Transverse colon (tissue), 4 donors: ENCODE results near the gene ZNF804B. TPM values are rescaled to one million over a fixed set of nuclear protein-coding genes. Genes with fewer than 3 reads are reported as not detected.

ENCODE experiments used
- DNase-seq: peaks from one replicate; pipeline ENCODE4 v3.0.0-alpha.2; 2019
- H3K27ac ChIP-seq, 4 donors: fragments of 200-600 bp; sonication (generic); 2 replicates each; pipeline ENCODE4 v1.5.1; 2016 to 2018; ENCODE audit warnings: inconsistent platforms in 4 of 4
- H3K27me3 ChIP-seq: fragments of 200-600 bp; sonication (generic); 2 replicates; pipeline ENCODE4 v1.5.1; 2017; ENCODE audit warnings: inconsistent platforms
- H3K36me3 ChIP-seq, 4 donors: fragments of 200-600 bp; sonication (generic); 2 replicates each; pipeline ENCODE4 v1.5.1; 2017 to 2019; ENCODE audit warnings: inconsistent platforms in 4 of 4
- H3K4me1 ChIP-seq, 4 donors: fragments of 200-600 bp; sonication (generic); 2 replicates each; pipeline ENCODE4 v1.5.1; 2017 to 2020; ENCODE audit warnings: inconsistent platforms in 4 of 4
- H3K4me3 ChIP-seq, 4 donors: fragments of 200-600 bp; sonication (generic); 1 replicate in 1 of 4; 2 replicates in 3 of 4; pipeline versions ENCODE4 v1.5.1 to v1.6.1; 2017 to 2019; ENCODE audit warnings: inconsistent platforms in 4 of 4
- H3K9me3 ChIP-seq, 2 donors: fragments of 200-600 bp; sonication (generic); 2 replicates each; pipeline ENCODE4 v1.5.1; 2017 to 2019; ENCODE audit warnings: inconsistent platforms in 2 of 2
- CTCF ChIP-seq, 5 experiments: fragments of 200-600 bp in 3 of 5; fragments of 450-650 bp in 2 of 5; sonication (generic) in 3 of 5; IDR thresholded peaks; 1 replicate in 2 of 5; 2 replicates in 3 of 5; pipeline ENCODE4 v1.5.1; 2016 to 2017; ENCODE audit warnings: antibody characterized with exemption in 5 of 5, inconsistent platforms in 3 of 5, mild to moderate bottlenecking in 2 of 5, moderate library complexity in 1 of 5
- EP300 ChIP-seq: sonication (generic); formaldehyde crosslinking; IDR thresholded peaks from one replicate; pipeline ENCODE4 v1.6.1; 2017; ENCODE audit warnings: antibody characterized with exemption, low read depth
- POLR2A ChIP-seq: fragments of 450-650 bp; IDR thresholded peaks from one replicate; pipeline ENCODE4 v1.6.1; 2016; ENCODE audit warnings: antibody characterized with exemption, mild to moderate bottlenecking, moderate library complexity
- POLR2AphosphoS5 ChIP-seq, 3 donors: sonication (generic); formaldehyde crosslinking; IDR thresholded peaks; one replicate each; pipeline ENCODE4 v1.6.1; 2016; ENCODE audit warnings: antibody characterized with exemption in 3 of 3
- WGBS, 2 donors: methylation state at CpG; one replicate each; pipeline ENCODE4 v1.1.5; 2018; ENCODE audit warnings: low coverage in 1 of 2; 5-methylcytosine and 5-hydroxymethylcytosine counted together
- in situ Hi-C, 4 donors: fragments of 200-750 bp; cut with MboI; loops; one replicate each; pipeline versions ENCODE4 v1.15.0 to v1.15.1; 2017; ENCODE audit warnings: low sequenced_read_pairs in 3 of 4, low pct_ligation_motif_present in 1 of 4, low pct_unique_long_range_greater_than_20kb in 1 of 4
- intact Hi-C: fragments of 100-400 bp; cut with DNase I; formaldehyde crosslinking; loops from one replicate; pipeline ENCODE4 v1.15.1; 2023; ENCODE audit warnings: low total_unique reads
- total RNA-seq, 4 donors: library from RNA; depleted of rRNA; stranded (reverse); fragments of >200 nt; gene quantifications; one replicate each; pipeline ENCODE4 v1.1.0, GENCODE V29; 2016

The ZNF804B gene
- total RNA-seq, 4 donors from 2014 or later: not detected

- WGBS, 2 donors: 35 to 45% methylated on average over 4 of the region's 4 CpGs
- DNase-seq: no peak
- Histone ChIP-seq H3K36me3 (no peaks in the 10 kb centered on the region), H3K27ac (no peak overlapping the region), H3K27me3 (no peaks in the 10 kb centered on the region), H3K4me3 (no peak overlapping the region), H3K4me1 (no peaks in the 10 kb centered on the region), H3K9me3 (no peaks in the 10 kb centered on the region)
- intact Hi-C loops (no loop called here), in situ Hi-C loops (no loop called here)
- no peak for TF ChIP-seq POLR2A
- no peak for TF ChIP-seq CTCF (IDR thresholded peaks at IDR 0.05)
- TF ChIP-seq POLR2AphosphoS5 (IDR thresholded peaks at IDR 0.05): no peak
Measured at GRCh38 chr7:88967432-88967831, 207.9 kb downstream of the ZNF804B start.

GRCh38 chr7:88969167-88969566 lies 209.7 kb downstream of the ZNF804B start:
- H3K27me3 ChIP-seq: no peaks in the 10 kb centered on the region
- WGBS, 2 donors: 76 to 92% methylated on average over 1 of the region's 1 CpG
- H3K36me3 ChIP-seq: no peaks in the 10 kb centered on the region
- intact Hi-C loops: no loop called here
- no peak overlapping the region for H3K27ac ChIP-seq
- H3K4me1 ChIP-seq: no peaks in the 10 kb centered on the region
- DNase-seq: no peak
- TF ChIP-seq POLR2AphosphoS5 (IDR thresholded peaks at IDR 0.05) (no peak), EP300 (no peak), POLR2A (no peak), CTCF (IDR thresholded peaks at IDR 0.05) (no peak)
- H3K4me3 ChIP-seq: no peak overlapping the region
- in situ Hi-C loops: no loop called here
- H3K9me3 ChIP-seq: no peaks in the 10 kb centered on the region

GRCh38 chr7:88985295-88985694 lies 225.8 kb downstream of the ZNF804B start:
- Histone ChIP-seq H3K4me3 (no peak overlapping the region), H3K27ac (no peak overlapping the region), H3K4me1 (no peaks in the 10 kb centered on the region), H3K36me3 (no peaks in the 10 kb centered on the region), H3K27me3 (no peaks in the 10 kb centered on the region), H3K9me3 (no peaks in the 10 kb centered on the region)
- TF ChIP-seq POLR2A (no peak), EP300 (no peak), CTCF (IDR thresholded peaks at IDR 0.05) (no peak), POLR2AphosphoS5 (IDR thresholded peaks at IDR 0.05) (no peak)
- WGBS, 2 donors: 57 to 63% methylated on average over 5 of the region's 5 CpGs
- in situ Hi-C loops (no loop called here), intact Hi-C loops (no loop called here)
- no peak for DNase-seq

- no peak for DNase-seq
- 63 to 69% methylated on average over 1 of the region's 1 CpG for WGBS, 2 donors
Measured at GRCh38 chr7:89001306-89001705, 241.8 kb downstream of the ZNF804B start.

More at GRCh38 chr7:89001306-89001705, 241.8 kb downstream of the ZNF804B start:
- peaks cover 0 to 10% (median 0%) of the 10 kb centered on the region in 4 donors for H3K4me1 ChIP-seq
- H3K4me3 ChIP-seq: no peak overlapping the region
- H3K36me3 ChIP-seq: no peaks in the 10 kb centered on the region
- no peak for TF ChIP-seq POLR2A
- TF ChIP-seq EP300: no peak
- H3K27me3 ChIP-seq: no peaks in the 10 kb centered on the region
- H3K27ac ChIP-seq: no peak overlapping the region
- no peaks in the 10 kb centered on the region for H3K9me3 ChIP-seq
- intact Hi-C loops: no loop called here
- in situ Hi-C loops: no loop called here
